Tibial nerve (tissue), 4 donors: ENCODE measurements around the gene LCNL1. TPM values are rescaled to one million over a fixed set of nuclear protein-coding genes. Genes with fewer than 3 reads are reported as not detected.

Experiments
- DNase-seq, 2 donors: peaks; one replicate each; pipeline ENCODE4 v3.0.0-alpha.2; 2019; ENCODE audit warnings: low spot score in 2 of 2
- H3K27ac ChIP-seq, 4 donors: fragments of 200-600 bp; sonication (generic) in 3 of 4; one replicate each; pipeline ENCODE4 v1.5.1; 2017 to 2019; ENCODE audit warnings: mild to moderate bottlenecking in 1 of 4
- H3K27me3 ChIP-seq, 2 donors: fragments of 200-600 bp; sonication (generic) in 1 of 2; one replicate each; pipeline versions ENCODE4 v1.5.1 to v1.6.0; 2017 to 2019
- H3K36me3 ChIP-seq, 3 donors: fragments of 200-600 bp; sonication (generic); one replicate each; pipeline ENCODE4 v1.5.1; 2018 to 2019
- H3K4me1 ChIP-seq, 4 donors: fragments of 200-600 bp; sonication (generic) in 3 of 4; one replicate each; pipeline ENCODE4 v1.5.1; 2017 to 2019
- H3K4me3 ChIP-seq, 4 donors: fragments of 200-600 bp; sonication (generic) in 3 of 4; one replicate each; pipeline ENCODE4 v1.5.1; 2017 to 2019; ENCODE audit warnings: mild to moderate bottlenecking in 1 of 4, moderate library complexity in 1 of 4
- H3K9me3 ChIP-seq, 4 donors: fragments of 200-600 bp; sonication (generic) in 3 of 4; one replicate each; pipeline ENCODE4 v1.5.1; 2017 to 2019
- CTCF ChIP-seq, 5 experiments: fragments of 200-600 bp in 3 of 5; fragments of 450-650 bp in 2 of 5; sonication (generic) in 3 of 5; IDR thresholded peaks; one replicate each; pipeline ENCODE4 v1.5.1; 2016 to 2019; ENCODE audit warnings: antibody characterized with exemption in 5 of 5, mild to moderate bottlenecking in 3 of 5, moderate library complexity in 2 of 5
- EP300 ChIP-seq, 2 donors: sonication (generic); formaldehyde crosslinking; IDR thresholded peaks; one replicate each; pipeline ENCODE4 v1.6.1; 2017; ENCODE audit warnings: antibody characterized with exemption in 2 of 2, mild to moderate bottlenecking in 1 of 2
- POLR2A ChIP-seq, 2 donors: fragments of 450-650 bp; IDR thresholded peaks; one replicate each; pipeline ENCODE4 v1.6.1; 2017; ENCODE audit warnings: antibody characterized with exemption in 2 of 2, mild to moderate bottlenecking in 2 of 2, moderate library complexity in 2 of 2
- WGBS, 2 donors: methylation state at CpG; one replicate each; pipeline ENCODE4 v1.1.5; 2018; 5-methylcytosine and 5-hydroxymethylcytosine counted together
- total RNA-seq, 4 donors: library from RNA; depleted of rRNA; stranded (reverse); fragments of >200 nt; gene quantifications; one replicate each; pipeline ENCODE4 v1.1.0, GENCODE V29; 2016

LCNL1 gene
- total RNA-seq, 4 donors from 2014 or later, result 14.7 to 86.3 (median 64.3) TPM

- WGBS, 2 donors, result 91 to 92% methylated on average over 21 to 32 of the region's 36 CpGs
- no peak overlapping the region for H3K4me3 ChIP-seq
- no peak overlapping the region for H3K27ac ChIP-seq
- peaks cover 4 to 86% (median 13%) of the 10 kb centered on the region in 3 donors for H3K36me3 ChIP-seq
- no peak for DNase-seq
- no peaks in the 10 kb centered on the region for H3K9me3 ChIP-seq
- H3K4me1 ChIP-seq, result peaks cover 0 to 23% (median 18%) of the 10 kb centered on the region in 4 donors
- H3K27me3 ChIP-seq, result no peaks in the 10 kb centered on the region
- TF ChIP-seq CTCF (IDR thresholded peaks at IDR 0.05), result no peak
- TF ChIP-seq POLR2A (IDR thresholded peaks at IDR 0.05), result no peak
- no peak for TF ChIP-seq EP300 (IDR thresholded peaks at IDR 0.05)
These were observed 36.2 kb downstream of the LCNL1 start for GRCh38 chr9:137018761-137019559.

GRCh38 chr9:137019891-137020683 lies 37.3 kb downstream of the LCNL1 start:
- Histone ChIP-seq H3K36me3 (peaks cover 4 to 75% (median 10%) of the 10 kb centered on the region in 3 donors), H3K27ac (peak overlapping the region in 1 of 4 donors; percentile 11), H3K9me3 (no peaks in the 10 kb centered on the region), H3K4me3 (no peak overlapping the region), H3K4me1 (peaks cover 0 to 35% (median 25%) of the 10 kb centered on the region in 4 donors), H3K27me3 (no peaks in the 10 kb centered on the region)
- DNase-seq, result no peak
- no peak for TF ChIP-seq EP300 (IDR thresholded peaks at IDR 0.05)
- TF ChIP-seq POLR2A (IDR thresholded peaks at IDR 0.05), result no peak
- TF ChIP-seq CTCF (IDR thresholded peaks at IDR 0.05), result no peak
- WGBS, 2 donors, result 88 to 93% methylated on average over 29 to 34 of the region's 34 CpGs

- no peak for DNase-seq
- Histone ChIP-seq H3K27me3 (no peaks in the 10 kb centered on the region), H3K4me3 (no peak overlapping the region), H3K27ac (peak overlapping the region in 2 of 4 donors; percentile 11 to 56), H3K4me1 (peaks cover 0 to 43% (median 30%) of the 10 kb centered on the region in 4 donors), H3K9me3 (no peaks in the 10 kb centered on the region), H3K36me3 (peaks cover 1 to 66% (median 4%) of the 10 kb centered on the region in 3 donors)
- TF ChIP-seq EP300 (IDR thresholded peaks at IDR 0.05) (no peak), POLR2A (IDR thresholded peaks at IDR 0.05) (no peak), CTCF (IDR thresholded peaks at IDR 0.05) (no peak)
- 92 to 94% methylated on average over 14 to 27 of the region's 32 CpGs for WGBS, 2 donors
These were observed 38.2 kb downstream of the LCNL1 start for GRCh38 chr9:137020771-137021567.

GRCh38 chr9:137021568-137021978 lies 38.8 kb downstream of the LCNL1 start:
- H3K27me3 ChIP-seq, result no peaks in the 10 kb centered on the region
- no peaks in the 10 kb centered on the region for H3K9me3 ChIP-seq
- H3K36me3 ChIP-seq, result peaks cover 0 to 60% (median 4%) of the 10 kb centered on the region in 3 donors
- 78% methylated on average over 6 of the region's 6 CpGs; no CpG with 5 or more reads in 1 of the 2 donors for WGBS, 2 donors
- peak overlapping the region in 2 of 4 donors; percentile 11 to 56 for H3K27ac ChIP-seq
- TF ChIP-seq CTCF (IDR thresholded peaks at IDR 0.05) (no peak), EP300 (IDR thresholded peaks at IDR 0.05) (no peak), POLR2A (IDR thresholded peaks at IDR 0.05) (no peak)
- H3K4me1 ChIP-seq, result peaks cover 0 to 49% (median 36%) of the 10 kb centered on the region in 4 donors
- DNase-seq, result no peak
- H3K4me3 ChIP-seq, result no peak overlapping the region
